NCI-H226 (cell line): ENCODE measurements around the gene ATP8A2.

ENCODE experiments used
- DNase-seq: peaks from one replicate; pipeline ENCODE4 v3.0.0-alpha.2; 2015

ATP8A2 gene

GRCh38 chr13:25982907-25983306 is 611.1 kb downstream of the ATP8A2 start:
- DNase-seq: no peak

DNA sequence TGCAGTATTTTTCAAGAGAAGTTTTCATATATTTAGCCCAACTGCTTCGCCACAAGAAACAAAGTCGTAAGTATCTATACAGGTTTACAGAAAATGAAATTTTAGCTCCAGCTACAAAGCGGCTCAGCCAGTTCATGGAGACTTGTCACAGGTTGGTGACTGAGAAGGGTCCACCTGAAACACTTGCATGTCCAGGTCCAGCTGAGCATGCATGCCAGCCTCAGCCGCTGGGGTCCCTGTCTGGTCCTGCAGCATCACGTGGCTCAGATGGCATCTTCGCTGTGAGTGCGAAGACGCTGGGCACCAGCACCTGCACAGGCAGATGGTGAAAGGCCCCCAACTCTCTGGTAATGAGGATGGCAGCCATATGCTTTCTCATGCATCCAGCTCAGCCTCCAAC is 616.2 kb downstream of the ATP8A2 start:
- no peak for DNase-seq

DNA sequence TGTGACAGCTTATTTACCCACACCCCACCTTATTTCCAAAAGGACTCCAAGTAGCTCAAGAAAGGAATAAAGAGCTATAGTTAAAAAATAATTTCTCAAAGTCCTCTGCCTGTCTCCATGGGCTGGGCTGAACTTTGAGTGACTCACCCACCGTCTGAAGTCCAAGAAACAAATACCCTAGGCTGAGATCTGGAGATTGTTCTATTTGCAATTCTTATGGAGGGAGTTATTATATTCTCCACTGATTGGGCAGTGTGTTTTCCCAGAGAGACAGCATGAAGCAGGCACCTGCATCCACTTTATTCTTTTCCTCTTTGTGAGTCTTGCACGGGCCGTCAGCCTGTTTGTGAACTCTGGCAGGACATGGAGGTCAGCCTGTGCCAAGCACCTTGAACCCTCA is 616.9 kb downstream of the ATP8A2 start:
- no peak for DNase-seq

- DNase-seq: peak; percentile 43
Measured at GRCh38 chr13:25990801-25991200, 619.0 kb downstream of the ATP8A2 start.

DNA sequence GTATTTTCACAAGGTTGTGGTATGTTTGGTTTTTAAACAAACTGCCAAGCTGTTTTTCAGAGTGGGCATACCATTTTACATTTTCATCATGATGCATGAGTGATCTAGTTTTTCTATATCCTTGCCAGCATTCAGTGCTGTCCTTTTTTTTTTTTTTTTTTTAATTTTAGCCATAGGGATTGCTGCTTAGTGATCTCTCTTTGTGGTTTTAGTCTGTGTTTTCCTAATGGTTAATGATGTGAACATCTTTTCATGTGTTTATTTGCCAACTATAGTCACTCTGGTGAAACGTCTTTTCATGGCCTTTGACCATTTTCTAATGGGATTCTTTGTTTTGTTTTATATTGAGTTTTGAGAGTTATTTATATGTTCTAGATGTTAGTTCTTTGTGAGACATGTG is 620.3 kb downstream of the ATP8A2 start:
- DNase-seq: no peak

- DNase-seq: no peak
Measured at GRCh38 chr13:26007261-26008125, 635.7 kb downstream of the ATP8A2 start.

- no peak for DNase-seq
Measured at GRCh38 chr13:26010487-26011207, 638.9 kb downstream of the ATP8A2 start.

GRCh38 chr13:26011208-26011573 is 639.4 kb downstream of the ATP8A2 start:
- no peak for DNase-seq

- DNase-seq: no peak
Measured at GRCh38 chr13:26011996-26012821, 640.4 kb downstream of the ATP8A2 start.

- no peak for DNase-seq
Measured at GRCh38 chr13:26012995-26013394, 641.2 kb downstream of the ATP8A2 start.

- no peak for DNase-seq
Measured at GRCh38 chr13:26015271-26016125, 643.7 kb downstream of the ATP8A2 start.

DNA sequence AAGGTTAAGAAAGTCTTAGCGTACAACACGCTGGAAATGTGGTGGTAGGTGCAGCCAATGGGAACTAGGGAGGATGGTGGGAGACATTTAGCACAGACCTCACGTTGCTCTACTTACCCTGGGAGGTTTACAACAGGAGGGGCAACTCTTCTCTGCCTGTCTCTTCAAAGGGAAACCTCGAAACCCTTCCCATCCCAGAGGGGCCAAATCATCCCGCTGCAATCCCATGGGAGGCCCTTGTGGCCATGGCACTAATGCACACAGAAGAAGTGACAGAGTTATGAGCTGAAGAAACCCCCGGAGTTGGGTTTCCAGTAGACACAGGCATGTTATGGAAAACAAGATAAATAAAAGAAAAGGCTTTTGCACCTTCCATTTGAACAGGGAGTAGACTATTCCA is 644.4 kb downstream of the ATP8A2 start:
- DNase-seq: no peak

DNA sequence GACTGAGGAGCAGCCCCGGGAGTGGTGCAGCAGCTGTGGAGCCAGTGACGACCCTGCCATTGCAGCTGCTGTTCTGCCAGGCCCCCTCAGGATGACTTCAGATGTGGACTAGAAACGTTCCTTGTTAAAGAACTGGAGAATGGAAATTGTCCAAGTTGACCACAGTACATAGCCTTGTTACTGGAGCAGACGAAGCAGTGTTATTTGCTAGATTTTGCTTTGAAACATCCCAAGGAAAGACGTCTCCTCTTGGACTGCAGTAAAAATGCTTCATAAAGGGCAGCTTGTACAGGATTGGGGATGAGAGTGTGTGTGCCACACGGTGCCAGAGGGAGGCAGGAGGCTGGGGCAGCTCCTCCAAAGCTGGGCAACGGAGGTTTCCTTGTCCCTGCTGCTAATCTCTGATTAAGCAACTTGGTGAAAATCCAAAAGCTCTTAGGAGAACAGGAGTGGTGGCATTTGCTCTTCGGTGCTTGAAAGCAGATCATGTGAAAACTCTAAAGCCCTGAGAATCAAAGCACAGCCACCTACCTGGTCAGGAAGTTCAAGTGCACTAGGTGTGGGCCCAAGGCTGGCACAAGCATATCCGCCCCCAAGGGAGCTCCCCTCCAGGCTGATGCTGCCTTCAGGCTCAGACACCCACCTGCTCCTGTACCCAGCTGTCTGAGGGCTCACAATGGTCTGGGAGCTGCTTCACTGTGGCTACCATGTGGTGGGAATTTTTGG is 645.6 kb downstream of the ATP8A2 start:
- no peak for DNase-seq

- DNase-seq: no peak
Measured at GRCh38 chr13:26017932-26018665, 646.3 kb downstream of the ATP8A2 start.

GRCh38 chr13:26019251-26019650 is 647.5 kb downstream of the ATP8A2 start:
- DNase-seq: no peak

GRCh38 chr13:26019881-26020870 is 648.4 kb downstream of the ATP8A2 start:
- no peak for DNase-seq

DNA sequence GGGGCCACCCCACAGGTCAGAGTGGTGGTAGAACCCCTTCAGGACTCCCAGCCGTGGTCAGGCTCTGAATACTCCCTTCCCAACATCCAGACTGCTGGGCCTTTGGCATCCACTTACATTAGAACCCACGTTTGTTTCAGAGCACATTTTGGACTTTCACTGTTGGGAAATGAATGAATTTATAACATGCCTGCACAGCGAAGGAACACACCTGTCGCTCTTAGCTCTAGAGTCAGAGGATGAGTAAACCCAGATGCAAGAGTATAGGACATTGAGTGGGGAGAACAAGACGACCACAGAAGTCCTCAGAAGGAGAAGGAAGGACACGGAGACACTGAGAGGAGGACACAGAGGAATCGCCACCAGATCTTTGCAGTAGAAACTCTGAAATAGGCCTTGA is 649.1 kb downstream of the ATP8A2 start:
- no peak for DNase-seq

GRCh38 chr13:26021516-26021915 is 649.7 kb downstream of the ATP8A2 start:
- no peak for DNase-seq

DNA sequence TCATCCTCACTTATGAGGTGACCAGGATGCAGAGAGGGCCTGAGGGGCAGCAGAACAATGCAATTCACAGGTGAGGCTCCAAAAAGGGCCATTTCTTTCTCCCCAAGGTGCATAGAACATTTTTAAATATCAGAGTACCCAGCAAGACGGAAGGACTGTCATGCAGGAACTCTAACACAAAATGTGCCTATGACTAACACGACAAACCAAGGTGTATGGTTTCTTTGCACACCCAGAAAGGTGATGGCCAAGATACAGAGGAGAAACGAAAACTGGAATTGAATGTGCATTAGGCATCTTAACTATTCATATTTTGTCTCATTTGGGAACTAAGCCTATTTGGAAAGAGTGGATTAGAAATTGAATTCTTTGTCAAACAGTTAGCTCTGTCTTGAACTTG is 650.2 kb downstream of the ATP8A2 start:
- DNase-seq: no peak
